ENCODE data around the gene STN1. TPM values are rescaled to one million over a fixed set of nuclear protein-coding genes. Genes with fewer than 3 reads are reported as not detected.

STN1 gene
- total RNA-seq, 1 donor from 2014 or later: 42.3 TPM

DNA sequence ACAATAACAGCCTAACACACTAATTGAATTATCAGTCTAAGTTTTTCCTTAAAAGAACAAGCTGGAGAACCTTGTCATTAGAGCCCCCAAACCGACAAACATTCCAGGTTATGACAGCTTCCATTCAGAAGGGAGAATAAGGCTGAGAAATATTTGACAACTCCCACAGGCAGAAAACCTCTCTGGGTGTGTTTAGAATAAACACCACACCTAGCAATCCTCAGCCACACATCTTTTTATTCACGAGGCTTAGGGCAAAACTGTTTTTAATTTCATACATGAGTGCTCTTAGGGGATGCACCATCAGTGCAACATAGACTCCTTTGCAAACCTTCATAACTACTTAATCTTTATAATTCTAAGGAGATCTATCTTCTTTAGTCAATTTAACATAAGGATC lies 24.2 kb downstream of the STN1 start:
- no peak for ATAC-seq
- intact Hi-C loops (cut with DNase I): loop anchor here (10.0 kb wide), 1 partner anchor 71 kb away; the partner anchor contains the start of gene SLK
- no peaks in the 10 kb centered on the region for H3K9me3 ChIP-seq

DNA sequence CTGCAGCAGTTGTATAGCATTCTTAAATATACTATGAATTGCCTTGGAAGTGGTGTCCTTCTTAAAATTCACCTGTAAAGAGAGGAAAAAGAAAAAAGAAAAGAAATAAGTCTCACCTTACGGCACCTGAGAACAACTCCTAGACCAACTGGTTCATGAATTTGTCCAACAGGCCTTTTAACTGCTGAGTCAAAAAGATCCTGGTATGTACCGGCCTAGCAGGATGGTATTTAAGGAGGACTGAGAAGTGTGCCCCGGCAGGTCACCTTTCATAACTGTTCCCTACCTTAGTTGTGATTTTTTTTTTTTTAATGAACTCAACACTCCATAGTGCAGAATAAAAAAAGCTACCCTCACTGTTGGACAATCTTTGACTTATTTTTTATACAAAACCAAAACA lies 25.8 kb downstream of the STN1 start:
- DNase-seq (no peak), ATAC-seq (peak; percentile 50)
- H3K4me1 ChIP-seq: peaks cover 70% of the 10 kb centered on the region
- no peaks in the 10 kb centered on the region for H3K27me3 ChIP-seq
- H3K27ac ChIP-seq: peak overlapping the region; percentile 82
- H3K9me3 ChIP-seq: no peaks in the 10 kb centered on the region
- TF ChIP-seq CTCF (IDR thresholded peaks at IDR 0.05): no peak
- intact Hi-C loops (cut with DNase I): loop anchor here (10.0 kb wide), 1 partner anchor 73 kb away; the partner anchor contains the start of gene SLK
- H3K36me3 ChIP-seq: peaks cover 50% of the 10 kb centered on the region
- H3K4me3 ChIP-seq: no peak overlapping the region

More for the DNA sequence above, 24.2 kb downstream of the STN1 start:
- Histone ChIP-seq H3K36me3 (peaks cover 56% of the 10 kb centered on the region), H3K4me3 (no peak overlapping the region), H3K27me3 (no peaks in the 10 kb centered on the region), H3K4me1 (peaks cover 61% of the 10 kb centered on the region), H3K27ac (peak overlapping the region; percentile 82)
- DNase-seq: no peak
- TF ChIP-seq CTCF (IDR thresholded peaks at IDR 0.05): no peak

DNA sequence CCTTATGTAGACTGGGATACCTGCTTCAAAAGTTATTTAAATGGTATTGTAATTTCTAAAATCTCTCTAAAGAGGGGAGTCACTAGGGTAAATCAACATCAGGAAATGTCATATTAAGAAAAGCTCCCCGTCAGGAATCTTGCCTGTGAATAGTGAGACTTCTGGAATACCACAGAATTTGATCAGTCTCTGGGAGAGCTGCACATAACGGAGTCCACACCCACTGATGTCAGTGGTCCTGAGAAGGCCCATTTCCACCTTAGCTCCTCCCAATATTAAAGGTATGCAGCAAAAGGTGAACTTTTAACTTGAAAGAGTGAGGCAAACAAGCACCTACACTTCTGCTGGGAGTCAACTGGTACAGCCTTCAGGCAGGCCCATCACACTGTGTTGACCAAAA lies 27.3 kb downstream of the STN1 start:
- Histone ChIP-seq H3K27me3 (no peaks in the 10 kb centered on the region), H3K36me3 (peaks cover 50% of the 10 kb centered on the region), H3K4me1 (peaks cover 60% of the 10 kb centered on the region), H3K27ac (peak overlapping the region; percentile 82), H3K4me3 (no peak overlapping the region), H3K9me3 (no peaks in the 10 kb centered on the region)
- ATAC-seq (no peak), DNase-seq (no peak)
- intact Hi-C loops (cut with DNase I): loop anchor here (10.0 kb wide), 1 partner anchor 74 kb away; the partner anchor contains the start of gene SLK
- no peak for TF ChIP-seq CTCF (IDR thresholded peaks at IDR 0.05)

DNA sequence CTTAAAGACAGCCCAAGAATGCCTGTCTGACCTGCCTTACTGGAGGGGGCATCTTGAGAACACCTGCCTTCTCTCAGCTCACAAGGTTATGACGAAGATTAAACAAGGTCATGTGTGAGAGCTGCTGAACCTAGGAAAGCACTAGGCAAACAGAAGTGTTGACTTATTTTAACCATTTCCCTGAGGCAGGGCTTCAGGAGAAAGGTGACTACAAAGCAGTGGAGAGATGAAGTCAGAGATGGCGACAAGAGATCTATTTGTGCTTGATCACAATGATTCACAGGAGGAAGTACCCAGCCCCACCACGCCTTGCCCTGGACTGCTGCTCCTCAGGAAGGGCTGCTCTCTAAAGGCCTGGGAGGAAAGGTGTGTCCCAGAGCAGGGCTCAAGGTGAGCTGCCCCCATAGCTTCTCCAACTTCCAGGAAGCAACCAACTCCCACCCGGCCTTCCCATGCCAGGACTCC lies 27.8 kb downstream of the STN1 start:
- H3K4me1 ChIP-seq: peaks cover 56% of the 10 kb centered on the region
- DNase-seq: peak; percentile 69
- H3K4me3 ChIP-seq: no peak overlapping the region
- peak overlapping the region; percentile 82 for H3K27ac ChIP-seq
- TF ChIP-seq CTCF (IDR thresholded peaks at IDR 0.05): no peak
- no peaks in the 10 kb centered on the region for H3K9me3 ChIP-seq
- H3K27me3 ChIP-seq: no peaks in the 10 kb centered on the region
- H3K36me3 ChIP-seq: peaks cover 50% of the 10 kb centered on the region
- ATAC-seq: peak; percentile 85
- intact Hi-C loops (cut with DNase I): loop anchor here (10.0 kb wide), 1 partner anchor 75 kb away; the partner anchor contains the start of gene SLK

- no peak for TF ChIP-seq CTCF (IDR thresholded peaks at IDR 0.05)
- no peaks in the 10 kb centered on the region for H3K9me3 ChIP-seq
- no peaks in the 10 kb centered on the region for H3K27me3 ChIP-seq
- H3K36me3 ChIP-seq: peaks cover 50% of the 10 kb centered on the region
- H3K4me3 ChIP-seq: no peak overlapping the region
- peaks cover 51% of the 10 kb centered on the region for H3K4me1 ChIP-seq
- DNase-seq (no peak), ATAC-seq (no peak)
- H3K27ac ChIP-seq: peak overlapping the region; percentile 82
- intact Hi-C loops (cut with DNase I): no loop called here
Measured at GRCh38 chr10:103889121-103889720, 28.8 kb downstream of the STN1 start.

Measured in upper lobe of right lung (tissue), 1 donor.